Ecto neural progenitor cell (in vitro differentiated cells): ENCODE results near the gene ADM.

ENCODE experiments used
- DNase-seq: peaks from one replicate; pipeline ENCODE4 v3.0.0-alpha.2; 2018; ENCODE audit warnings: low spot score

Gene ADM

GRCh38 chr11:10289765-10290380 lies 15.0 kb upstream of the ADM start:
- no peak for DNase-seq

GRCh38 chr11:10291801-10292638 lies 12.9 kb upstream of the ADM start:
- DNase-seq: no peak

DNA sequence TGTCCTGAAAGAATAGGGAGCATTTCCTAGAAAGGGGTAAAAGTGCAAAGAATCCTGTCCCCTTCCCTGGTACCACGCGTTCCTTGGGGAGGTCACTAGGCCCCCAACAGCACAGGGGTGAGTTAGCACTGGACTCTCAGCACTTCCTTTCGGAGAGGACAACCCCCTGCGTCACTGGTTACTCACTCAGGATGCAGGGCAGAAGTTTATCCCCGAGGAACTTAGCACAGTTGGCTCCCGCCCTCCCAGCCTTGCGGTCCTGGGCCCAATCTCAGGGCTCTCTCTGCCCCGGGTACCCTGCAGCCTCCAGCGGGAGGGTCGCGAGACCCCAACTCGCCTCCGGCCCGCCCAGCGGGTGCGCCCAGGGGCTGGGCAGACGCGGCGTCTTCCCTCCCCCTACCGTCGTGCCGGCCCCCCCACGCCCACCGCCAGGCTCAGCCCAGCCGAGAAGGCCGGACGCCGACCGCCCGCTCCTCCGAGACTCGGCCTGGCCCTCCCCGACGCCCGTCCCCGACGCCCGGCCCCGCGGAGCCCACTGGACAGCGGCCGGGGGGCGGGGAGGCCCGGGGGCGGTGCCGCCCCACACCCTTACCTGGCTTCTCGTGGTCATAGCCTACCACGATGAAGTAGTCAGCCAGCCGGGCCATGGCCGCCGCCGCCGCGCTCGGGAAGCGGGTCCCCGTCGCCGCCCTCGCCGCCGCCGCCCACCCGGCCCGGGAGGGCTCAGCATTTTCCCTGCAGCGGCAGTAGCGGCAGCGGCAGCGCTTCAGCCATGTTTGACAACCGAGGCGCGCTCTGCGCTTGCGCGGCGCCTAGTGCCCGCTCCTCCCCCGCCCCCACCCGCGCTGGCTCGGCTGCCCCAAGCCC lies 11.2 kb upstream of the ADM start, which contains the start of gene SBF2:
TSS of gene SBF2 (minus strand) at position 797 of the 867 bp plus-strand sequence. CDS start at position 647, 150 bp downstream.
- DNase-seq: peak; percentile 94

GRCh38 chr11:10294290-10294953 lies 10.5 kb upstream of the ADM start:
- peak; percentile 71 for DNase-seq

DNA sequence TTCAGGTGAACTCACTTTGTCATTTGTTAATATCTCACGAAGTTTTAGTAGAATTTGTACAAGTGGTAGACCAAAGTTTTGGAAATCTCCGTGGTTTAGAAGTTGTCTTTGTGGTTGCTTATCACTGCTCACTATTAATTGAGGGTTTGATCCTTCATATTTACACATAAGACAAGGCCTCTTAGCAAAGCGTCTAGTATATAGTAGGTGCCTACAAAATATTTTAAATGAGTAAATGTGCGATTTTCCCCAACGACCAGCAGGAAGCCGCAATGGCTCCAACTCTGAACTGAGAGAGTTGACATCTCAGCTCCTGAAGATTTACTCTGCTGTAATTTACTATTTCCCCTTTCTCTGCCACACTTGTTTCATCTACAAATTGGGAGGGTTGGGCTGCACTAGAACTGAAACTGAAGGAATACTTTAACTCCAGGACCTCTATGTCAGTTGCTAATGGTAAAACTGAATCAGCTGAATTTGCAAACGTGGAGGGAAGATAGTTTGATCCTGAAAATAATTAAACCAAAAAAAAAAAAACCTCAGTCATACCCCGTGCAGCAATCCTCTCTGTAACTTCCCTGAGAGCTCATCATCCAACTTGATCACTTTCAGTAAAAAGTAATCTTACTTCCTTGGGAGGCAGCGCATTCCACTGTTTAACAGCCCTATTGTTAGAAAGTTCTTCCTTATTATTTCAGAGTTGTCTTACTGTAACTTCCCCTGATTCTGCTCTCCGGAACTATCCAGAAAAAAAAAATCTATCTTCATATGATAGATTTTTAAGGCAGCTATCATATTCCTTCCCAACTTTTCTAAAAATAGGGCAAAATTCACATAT lies 9.6 kb upstream of the ADM start:
- no peak for DNase-seq

GRCh38 chr11:10298342-10298741 lies 6.5 kb upstream of the ADM start:
- DNase-seq: no peak

- DNase-seq: no peak
Observed at GRCh38 chr11:10301656-10302358, 3.1 kb upstream of the ADM start.

- no peak for DNase-seq
Observed at GRCh38 chr11:10302359-10302743, 2.5 kb upstream of the ADM start.

DNA sequence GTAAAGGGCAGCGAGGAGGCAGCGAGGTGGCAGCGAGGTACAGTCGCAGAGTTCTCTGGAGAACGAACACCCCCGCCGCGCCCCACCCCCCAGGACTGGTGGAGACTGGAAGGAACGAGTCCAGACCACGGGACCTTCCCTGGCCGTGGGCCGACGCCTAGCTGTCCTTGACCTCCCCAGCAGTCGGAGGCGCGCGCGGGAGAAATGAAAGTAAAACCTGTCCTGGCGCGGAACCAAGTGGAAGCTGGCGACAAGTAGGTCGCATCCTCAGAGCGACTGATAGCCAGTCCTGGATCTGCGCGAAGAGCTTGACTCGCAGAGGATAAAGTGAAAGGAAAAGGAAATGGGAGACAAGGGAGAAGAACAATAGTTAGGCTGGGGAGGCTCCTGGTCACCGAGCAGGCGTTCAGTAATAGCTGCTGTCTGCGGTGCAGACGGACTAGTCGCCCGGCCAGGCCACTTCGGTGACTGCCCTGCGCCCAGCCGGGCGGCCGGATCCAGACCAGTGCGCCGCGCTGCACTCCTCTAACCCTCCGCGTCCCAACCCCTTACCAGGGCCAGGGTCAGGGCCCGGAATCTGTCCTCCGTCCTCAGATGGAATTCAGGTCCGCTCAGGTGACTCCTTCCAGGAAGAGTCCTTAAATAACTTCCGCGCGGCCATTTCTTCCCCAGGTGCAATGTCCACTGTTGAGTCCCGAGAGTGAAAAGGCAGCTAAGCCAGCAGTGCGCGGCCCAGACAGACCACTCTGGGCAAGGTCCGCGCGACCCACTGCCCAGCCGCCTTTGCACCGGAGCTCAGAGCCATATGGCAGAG lies 1.9 kb upstream of the ADM start:
- DNase-seq: peak; percentile 68

- DNase-seq: no peak
Observed at GRCh38 chr11:10303558-10304363, 1.1 kb upstream of the ADM start.

- DNase-seq: peak; percentile 67
Observed at GRCh38 chr11:10305262-10305963, 540 bp downstream of the ADM start.

- peak; percentile 61 for DNase-seq
Observed at GRCh38 chr11:10305964-10306918, 1.4 kb downstream of the ADM start.

DNA sequence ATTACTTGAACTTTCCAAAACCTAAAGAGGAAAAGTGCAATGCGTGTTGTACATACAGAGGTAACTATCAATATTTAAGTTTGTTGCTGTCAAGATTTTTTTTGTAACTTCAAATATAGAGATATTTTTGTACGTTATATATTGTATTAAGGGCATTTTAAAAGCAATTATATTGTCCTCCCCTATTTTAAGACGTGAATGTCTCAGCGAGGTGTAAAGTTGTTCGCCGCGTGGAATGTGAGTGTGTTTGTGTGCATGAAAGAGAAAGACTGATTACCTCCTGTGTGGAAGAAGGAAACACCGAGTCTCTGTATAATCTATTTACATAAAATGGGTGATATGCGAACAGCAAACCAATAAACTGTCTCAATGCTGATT lies 2.1 kb downstream of the ADM start:
- DNase-seq: no peak

- peak; percentile 85 for DNase-seq
Observed at GRCh38 chr11:10307400-10308200, 2.7 kb downstream of the ADM start.

GRCh38 chr11:10308201-10308954 lies 3.5 kb downstream of the ADM start:
- no peak for DNase-seq
